H1 (cell line): ENCODE results near the gene RNF4. TPM values are rescaled to one million over a fixed set of nuclear protein-coding genes. Genes with fewer than 3 reads are reported as not detected.

Experiments
- CTCF ChIA-PET: fragments of 300-600 bp; sonication (Branson Sonifier 250); formaldehyde crosslinking; loops from one replicate; lab custom pipeline; 2021; ENCODE audit not compliant: partially characterized antibody; lab: Charles Lee
- POLR2A ChIA-PET: fragments of 300-600 bp; sonication (Branson Sonifier 250); formaldehyde crosslinking; loops from one replicate; lab custom pipeline; 2021; ENCODE audit warnings: inconsistent platforms; ENCODE audit not compliant: partially characterized antibody; lab: Charles Lee
- DNase-seq, 2 experiments: peaks; one replicate each; pipeline versions ENCODE4 v3.0.0 to v3.0.0-alpha.2; 2010 to 2022; ENCODE audit warnings: low spot score in 2 of 2, low read depth in 1 of 2, mixed read lengths in 1 of 2
- FAIRE-seq: peaks from 2 replicates; lab custom pipeline; 2011; peaks lifted over from hg19 to GRCh38; lab: Jason Lieb, UNC
- H2AFZ ChIP-seq: 2 replicates; pipeline ENCODE4 v1.8.1; 2012; ENCODE audit warnings: low read length, inconsistent platforms
- H2AK5ac ChIP-seq: 2 replicates; pipeline ENCODE4 v1.6.1; 2013; ENCODE audit warnings: low read depth, low read length
- H2BK120ac ChIP-seq: replicated peaks from 2 replicates; pipeline ENCODE3; 2013; ENCODE audit warnings: low read depth, low read length, inconsistent platforms
- H2BK12ac ChIP-seq: 2 replicates; pipeline ENCODE4 v1.6.1; 2013; ENCODE audit warnings: low read depth, low read length
- H2BK15ac ChIP-seq: 2 replicates; pipeline ENCODE4 v1.6.1; 2013; ENCODE audit warnings: low read length
- H2BK20ac ChIP-seq: 2 replicates; pipeline ENCODE4 v1.6.1; 2013; ENCODE audit warnings: low read length
- H2BK5ac ChIP-seq: 2 replicates; pipeline ENCODE4 v1.6.1; 2013; ENCODE audit warnings: low read depth, low read length
- H3K14ac ChIP-seq: 2 replicates; pipeline ENCODE4 v1.6.1; 2013; ENCODE audit warnings: inconsistent platforms; ENCODE audit not compliant: insufficient read length
- H3K18ac ChIP-seq: 2 replicates; pipeline ENCODE4 v1.6.1; 2013; ENCODE audit warnings: low read length; ENCODE audit errors: extremely low read depth
- H3K23ac ChIP-seq: 2 replicates; pipeline ENCODE4 v1.6.1; 2013; ENCODE audit warnings: inconsistent platforms; ENCODE audit not compliant: insufficient read length
- H3K23me2 ChIP-seq: 2 replicates; pipeline ENCODE4 v1.6.1; 2013; ENCODE audit warnings: low read depth, low read length
- H3K27ac ChIP-seq: 2 replicates; pipeline ENCODE4 v1.6.1; 2011; ENCODE audit warnings: low read depth, low read length, inconsistent platforms
- H3K27me3 ChIP-seq, 4 experiments: replicated peaks in 1 of 4; 1 replicate in 1 of 4; 2 replicates in 3 of 4; pipeline versions ENCODE4 v1.6.1 to v1.8.1; 2011 to 2013; ENCODE audit warnings: low read length in 3 of 4, mild to moderate bottlenecking in 3 of 4, inconsistent platforms in 2 of 4, mixed read lengths in 2 of 4, moderate library complexity in 1 of 4; ENCODE audit not compliant: control insufficient read depth in 3 of 4, insufficient read depth in 3 of 4; ENCODE audit errors: extremely low read depth in 1 of 4
- H3K36me3 ChIP-seq, 4 experiments: 2 replicates each; pipeline versions ENCODE4 v1.6.1 to v1.8.1; 2011 to 2013; ENCODE audit warnings: mild to moderate bottlenecking in 4 of 4, low read length in 3 of 4, moderate library complexity in 2 of 4, control low read depth in 1 of 4, inconsistent platforms in 1 of 4; ENCODE audit not compliant: insufficient read depth in 4 of 4, control insufficient read depth in 2 of 4
- H3K4ac ChIP-seq: replicated peaks from 2 replicates; pipeline ENCODE3; 2013; ENCODE audit warnings: low read length, low read depth, mixed read lengths, inconsistent platforms; ENCODE audit not compliant: insufficient read length
- H3K4me1 ChIP-seq, 4 experiments: replicated peaks in 1 of 4; 1 replicate in 1 of 4; 2 replicates in 3 of 4; pipeline versions ENCODE4 v1.6.1 to v1.8.1; 2011 to 2013; ENCODE audit warnings: low read length in 3 of 4, inconsistent platforms in 2 of 4, mixed read lengths in 1 of 4; ENCODE audit not compliant: insufficient read depth in 4 of 4, control insufficient read depth in 3 of 4
- H3K4me2 ChIP-seq, 2 experiments: 2 replicates each; pipeline versions ENCODE4 v1.6.1 to v1.8.1; 2011 to 2013; ENCODE audit warnings: low read depth in 2 of 2, low read length in 2 of 2, control low read depth in 1 of 2, inconsistent platforms in 1 of 2, mild to moderate bottlenecking in 1 of 2; ENCODE audit not compliant: insufficient read depth in 1 of 2
- H3K4me3 ChIP-seq, 4 experiments: fragments of 200-600, 300-600 bp in 1 of 4; sonication (generic), shearing (Covaris generic), sonication (Bioruptor Twin) in 1 of 4; 2 replicates each; pipeline versions ENCODE4 v1.5.1 to v1.8.1; 2011 to 2016; ENCODE audit warnings: low read length in 4 of 4, low read depth in 3 of 4, control low read depth in 2 of 4, inconsistent platforms in 2 of 4, mild to moderate bottlenecking in 2 of 4, mixed read lengths in 1 of 4, moderate library complexity in 1 of 4; ENCODE audit not compliant: insufficient read depth in 2 of 4; ENCODE audit errors: extremely low read depth in 1 of 4
- H3K56ac ChIP-seq: replicated peaks from 2 replicates; pipeline ENCODE3; 2013; ENCODE audit warnings: low read depth, mild to moderate bottlenecking, mixed read lengths, low read length, inconsistent platforms; ENCODE audit not compliant: insufficient read length
- H3K79me1 ChIP-seq: 2 replicates; pipeline ENCODE4 v1.6.1; 2013; ENCODE audit warnings: low read depth, low read length, control low read depth
- H3K79me2 ChIP-seq, 2 experiments: 2 replicates each; pipeline versions ENCODE4 v1.6.1 to v1.8.1; 2012 to 2013; ENCODE audit warnings: low read length in 2 of 2, mild to moderate bottlenecking in 2 of 2, inconsistent platforms in 1 of 2; ENCODE audit not compliant: insufficient read depth in 2 of 2, control insufficient read depth in 1 of 2
- H3K9ac ChIP-seq, 4 experiments: replicated peaks in 1 of 4; 1 replicate in 1 of 4; 2 replicates in 3 of 4; pipeline versions ENCODE4 v1.6.1 to v1.8.1; 2011 to 2013; ENCODE audit warnings: low read depth in 3 of 4, low read length in 3 of 4, control low read depth in 2 of 4, mild to moderate bottlenecking in 2 of 4, moderate library complexity in 2 of 4, inconsistent platforms in 1 of 4; ENCODE audit errors: extremely low read depth in 1 of 4
- H3K9me3 ChIP-seq, 2 experiments: 2 replicates each; pipeline versions ENCODE4 v1.6.1 to v1.8.1; 2012 to 2013; ENCODE audit warnings: mild to moderate bottlenecking in 2 of 2, moderate library complexity in 2 of 2, control low read depth in 1 of 2, inconsistent platforms in 1 of 2, low read depth in 1 of 2, low read length in 1 of 2, mixed read lengths in 1 of 2; ENCODE audit not compliant: insufficient read depth in 2 of 2
- H4K20me1 ChIP-seq, 2 experiments: replicated peaks in 1 of 2; 2 replicates each; pipeline versions ENCODE3 to v1.8.1; 2011 to 2013; ENCODE audit warnings: inconsistent platforms in 2 of 2, low read length in 2 of 2, mild to moderate bottlenecking in 1 of 2; ENCODE audit not compliant: insufficient read depth in 2 of 2, control insufficient read depth in 1 of 2
- H4K5ac ChIP-seq: 2 replicates; pipeline ENCODE4 v1.6.1; 2013; ENCODE audit warnings: low read length, low read depth, mixed read lengths, inconsistent platforms; ENCODE audit not compliant: insufficient read length
- H4K8ac ChIP-seq: 2 replicates; pipeline ENCODE4 v1.8.0; 2013; ENCODE audit warnings: mild to moderate bottlenecking, moderate library complexity, low read length, inconsistent platforms; ENCODE audit not compliant: insufficient read depth; ENCODE audit errors: extremely low read depth
- H4K91ac ChIP-seq: replicated peaks from 2 replicates; pipeline ENCODE3; 2013; ENCODE audit warnings: low read length, mixed read lengths, inconsistent platforms; ENCODE audit not compliant: insufficient read length
- CBX5 ChIP-seq: fragments of 300-800, 300-1000 bp; sonication (generic); IDR thresholded peaks from 2 replicates; pipeline ENCODE4 v1.7.1; 2016; ENCODE audit warnings: antibody characterized with exemption, low read length, low read depth
- CBX8 ChIP-seq: fragments of 300-800, 300-1000 bp; sonication (generic); IDR thresholded peaks from 2 replicates; pipeline ENCODE4 v1.7.1; 2016; ENCODE audit warnings: low read depth, low read length, borderline replicate concordance
- NRF1 ChIP-seq: IDR thresholded peaks from 2 replicates; pipeline ENCODE4 v1.6.1; 2011; ENCODE audit warnings: mild to moderate bottlenecking, low read depth, low read length, improper control_type of control experiment
- SP4 ChIP-seq: IDR thresholded peaks from 2 replicates; pipeline ENCODE4 v1.6.1; 2012; ENCODE audit warnings: low read length, inconsistent platforms
- YY1 ChIP-seq: IDR thresholded peaks from 2 replicates; pipeline ENCODE4 v1.6.1; 2011; ENCODE audit warnings: low read depth, mild to moderate bottlenecking, low read length
- ZNF274 ChIP-seq: IDR thresholded peaks from 2 replicates; pipeline ENCODE4 v1.7.0; 2012; ENCODE audit warnings: low read length, borderline replicate concordance; ENCODE audit errors: extremely low read depth
- WGBS, 2 experiments: shearing (Covaris generic) in 1 of 2; methylation state at CpG; one replicate each; pipeline versions ENCODE4 v1.1.6 to v1.1.7; 2013 to 2015; ENCODE audit warnings: low lambda C conversion rate in 2 of 2, mixed read lengths in 2 of 2, inconsistent platforms in 1 of 2, low coverage in 1 of 2, missing lambda C conversion rate in 1 of 2; ENCODE audit not compliant: insufficient replicate concordance in 2 of 2, insufficient coverage in 1 of 2, insufficient read length in 1 of 2; ENCODE audit errors: extremely low coverage in 1 of 2, missing lambda C conversion rate in 1 of 2; 5-methylcytosine and 5-hydroxymethylcytosine counted together
- polyA plus RNA-seq, 7 experiments: library from polyadenylated mRNA; depleted of rRNA in 3 of 7; stranded (reverse) in 5 of 7; unstranded in 2 of 7; fragments of >200 nt in 5 of 7; fragments of 200-250 nt in 2 of 7; gene quantifications; 1 replicate in 5 of 7; 2 replicates in 1 of 7; 4 replicates in 1 of 7; pipeline versions ENCODE4 v1.2.1 to v1.2.3, GENCODE V29; 2011 to 2013; ENCODE audit warnings: missing spikeins in 2 of 7, mixed read lengths in 2 of 7
- total RNA-seq: library from RNA; stranded (reverse); fragmentation: NEBNext Ultra II Directional; extraction: Animal tissue kit (Norgen Biotek cat#: 25700); gene quantifications from 2 replicates; pipeline ENCODE4 v1.2.1, GENCODE V29; 2021

RNF4 gene
- total and polyA plus RNA-seq, 2 of the 8 experiments (the other 6 are each of a cell fraction or from before 2014, with no cell fraction given), result 68.2 to 78.9 TPM

- CTCF ChIA-PET, result interaction anchor here (0.7 to 4.0 kb wide), 8 partner anchors 8 to 212 kb away, joined by 3 to 40 read pairs (median 6); no protein-coding TSS in a partner anchor
- Histone ChIP-seq H3K56ac (no peak overlapping the region), H2AFZ (no peak overlapping the region), H3K14ac (no peak overlapping the region), H4K91ac (peak overlapping the region; percentile 81), H3K4me2 (no peak overlapping the region), H2BK12ac (no peak overlapping the region), H3K23me2 (no peaks in the 10 kb centered on the region), H3K4me3 (no peak overlapping the region), H2BK120ac (no peak overlapping the region), H3K79me2 (no peaks in the 10 kb centered on the region), H3K27ac (no peak overlapping the region), H4K5ac (no peak overlapping the region), H3K4ac (no peak overlapping the region), H3K27me3 (no peaks in the 10 kb centered on the region)
- DNase-seq (no peak), FAIRE-seq (no peak)
- whole genome bisulfite sequencing, 2 experiments, result 82% methylated on average over 25 of the region's 25 CpGs; no CpG with 5 or more reads in 1 of the 2 experiments
- POLR2A ChIA-PET, result interaction anchor here (1.7 kb wide), 1 partner anchor 13 kb away, joined by 5 read pairs; no protein-coding TSS in a partner anchor
- no peak for TF ChIP-seq NRF1
- no peak for TF ChIP-seq SP4
- no peak for TF ChIP-seq CBX5
- TF ChIP-seq ZNF274, result no peak
- no peak for TF ChIP-seq CBX8
- no peak for TF ChIP-seq YY1
- TF ChIP-seq, all 59 proteins: peak for 0
- Histone ChIP-seq H3K36me3 (no peaks in the 10 kb centered on the region), H2AK5ac (no peak overlapping the region), H3K9me3 (no peaks in the 10 kb centered on the region), H3K9ac (no peak overlapping the region), H4K20me1 (no peaks in the 10 kb centered on the region), H2BK20ac (no peak overlapping the region), H3K4me1 (peaks cover 0 to 7% (median under 1%) of the 10 kb centered on the region in 4 experiments; a peak in 5 of 7 replicates), H3K23ac (no peak overlapping the region), H3K18ac (no peak overlapping the region), H4K8ac (peak overlapping the region; percentile 25; the same call in 1 of the 2 replicates), H3K79me1 (no peaks in the 10 kb centered on the region), H2BK5ac (no peak overlapping the region), H2BK15ac (no peak overlapping the region)
Observed at GRCh38 chr4:2428496-2429213, 40.3 kb upstream of the RNF4 start.
